Nephron (organoid): Measurements from ENCODE around the gene PUM2.

Source experiments
- H3K27ac Mint-ChIP-seq, 3 experiments: 2 replicates each; pipeline ENCODE4 v1.8.0; 2020; ENCODE audit warnings: mixed read lengths in 3 of 3, mild to moderate bottlenecking in 2 of 3, moderate library complexity in 1 of 3
- H3K27me3 Mint-ChIP-seq: 2 replicates; pipeline ENCODE4 v1.8.0; 2021; ENCODE audit warnings: low read depth, mild to moderate bottlenecking, moderate library complexity, mixed read lengths
- H3K36me3 Mint-ChIP-seq: 2 replicates; pipeline ENCODE4 v1.8.0; 2020; ENCODE audit warnings: low read depth, mixed read lengths
- H3K4me1 Mint-ChIP-seq: 2 replicates; pipeline ENCODE4 v1.8.0; 2020; ENCODE audit warnings: mixed read lengths
- H3K4me3 Mint-ChIP-seq, 3 experiments: 2 replicates each; pipeline ENCODE4 v1.8.0; 2020; ENCODE audit warnings: mild to moderate bottlenecking in 3 of 3, mixed read lengths in 3 of 3, moderate library complexity in 2 of 3
- H3K9me3 Mint-ChIP-seq: 2 replicates; pipeline ENCODE4 v1.8.0; 2020; ENCODE audit warnings: mixed read lengths
- TF ChIP-seq, protein P1 (sequence below), 3 experiments: fragments of 200-600 bp; sonication (generic); IDR thresholded peaks; one replicate each; pipeline ENCODE4 v1.5.0; 2021; ENCODE audit warnings: antibody characterized with exemption in 3 of 3; ENCODE audit not compliant: unreplicated experiment in 3 of 3

PUM2 gene

DNA sequence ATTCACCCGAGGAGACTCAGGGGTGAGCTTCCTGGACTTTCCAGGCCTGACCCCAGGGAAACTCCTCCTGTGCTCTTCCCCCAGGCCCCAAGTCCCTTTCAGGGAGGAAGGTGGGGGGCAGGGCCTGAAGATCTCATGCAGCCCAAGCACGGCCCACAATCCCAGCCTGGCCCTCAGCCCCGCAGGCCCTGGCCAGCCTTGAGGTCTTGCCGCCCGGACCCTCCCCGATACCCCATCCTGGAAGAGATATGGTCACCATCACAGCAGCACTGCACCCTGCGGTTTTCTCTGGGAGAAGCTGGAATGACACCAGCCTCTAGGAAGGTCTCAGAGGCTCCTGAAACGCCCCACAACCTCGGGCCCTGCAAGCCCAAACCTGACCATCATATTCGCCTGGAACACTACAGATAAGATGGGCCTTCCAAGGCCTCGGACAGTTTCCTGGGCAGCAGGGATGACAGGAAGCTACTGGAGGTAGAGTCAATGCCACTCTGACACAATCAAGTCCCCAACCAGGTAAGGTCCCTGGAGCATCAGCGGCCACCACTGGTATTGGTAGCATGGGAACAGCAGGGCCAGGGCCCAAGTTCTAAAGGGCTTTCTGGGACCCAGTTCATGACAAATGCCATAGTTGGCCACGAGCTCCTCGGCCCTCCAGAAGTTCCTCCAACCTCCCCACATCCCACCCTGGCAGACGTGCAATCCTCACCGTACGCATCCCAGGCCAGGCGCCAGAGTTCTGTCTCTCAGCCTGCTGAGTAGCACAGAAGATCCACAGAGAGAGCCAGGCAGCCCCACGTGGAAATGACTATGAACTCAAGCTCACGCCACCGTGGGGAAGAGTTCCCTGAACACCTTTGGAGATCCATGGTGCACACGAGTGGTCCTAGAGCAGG lies 134.3 kb downstream of the PUM2 start:
- Mint-ChIP-seq H3K27me3 (peaks cover 12% of the 10 kb centered on the region), H3K27ac (no peak overlapping the region), H3K4me3 (no peak overlapping the region), H3K36me3 (peaks cover 5% of the 10 kb centered on the region), H3K4me1 (peaks cover 15% of the 10 kb centered on the region), H3K9me3 (no peaks in the 10 kb centered on the region)
- TF ChIP-seq, protein P1, sequence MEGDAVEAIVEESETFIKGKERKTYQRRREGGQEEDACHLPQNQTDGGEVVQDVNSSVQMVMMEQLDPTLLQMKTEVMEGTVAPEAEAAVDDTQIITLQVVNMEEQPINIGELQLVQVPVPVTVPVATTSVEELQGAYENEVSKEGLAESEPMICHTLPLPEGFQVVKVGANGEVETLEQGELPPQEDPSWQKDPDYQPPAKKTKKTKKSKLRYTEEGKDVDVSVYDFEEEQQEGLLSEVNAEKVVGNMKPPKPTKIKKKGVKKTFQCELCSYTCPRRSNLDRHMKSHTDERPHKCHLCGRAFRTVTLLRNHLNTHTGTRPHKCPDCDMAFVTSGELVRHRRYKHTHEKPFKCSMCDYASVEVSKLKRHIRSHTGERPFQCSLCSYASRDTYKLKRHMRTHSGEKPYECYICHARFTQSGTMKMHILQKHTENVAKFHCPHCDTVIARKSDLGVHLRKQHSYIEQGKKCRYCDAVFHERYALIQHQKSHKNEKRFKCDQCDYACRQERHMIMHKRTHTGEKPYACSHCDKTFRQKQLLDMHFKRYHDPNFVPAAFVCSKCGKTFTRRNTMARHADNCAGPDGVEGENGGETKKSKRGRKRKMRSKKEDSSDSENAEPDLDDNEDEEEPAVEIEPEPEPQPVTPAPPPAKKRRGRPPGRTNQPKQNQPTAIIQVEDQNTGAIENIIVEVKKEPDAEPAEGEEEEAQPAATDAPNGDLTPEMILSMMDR (IDR thresholded peaks at IDR 0.05; ENCODE audit: unreplicated experiment in 3 of 3) = no peak

DNA sequence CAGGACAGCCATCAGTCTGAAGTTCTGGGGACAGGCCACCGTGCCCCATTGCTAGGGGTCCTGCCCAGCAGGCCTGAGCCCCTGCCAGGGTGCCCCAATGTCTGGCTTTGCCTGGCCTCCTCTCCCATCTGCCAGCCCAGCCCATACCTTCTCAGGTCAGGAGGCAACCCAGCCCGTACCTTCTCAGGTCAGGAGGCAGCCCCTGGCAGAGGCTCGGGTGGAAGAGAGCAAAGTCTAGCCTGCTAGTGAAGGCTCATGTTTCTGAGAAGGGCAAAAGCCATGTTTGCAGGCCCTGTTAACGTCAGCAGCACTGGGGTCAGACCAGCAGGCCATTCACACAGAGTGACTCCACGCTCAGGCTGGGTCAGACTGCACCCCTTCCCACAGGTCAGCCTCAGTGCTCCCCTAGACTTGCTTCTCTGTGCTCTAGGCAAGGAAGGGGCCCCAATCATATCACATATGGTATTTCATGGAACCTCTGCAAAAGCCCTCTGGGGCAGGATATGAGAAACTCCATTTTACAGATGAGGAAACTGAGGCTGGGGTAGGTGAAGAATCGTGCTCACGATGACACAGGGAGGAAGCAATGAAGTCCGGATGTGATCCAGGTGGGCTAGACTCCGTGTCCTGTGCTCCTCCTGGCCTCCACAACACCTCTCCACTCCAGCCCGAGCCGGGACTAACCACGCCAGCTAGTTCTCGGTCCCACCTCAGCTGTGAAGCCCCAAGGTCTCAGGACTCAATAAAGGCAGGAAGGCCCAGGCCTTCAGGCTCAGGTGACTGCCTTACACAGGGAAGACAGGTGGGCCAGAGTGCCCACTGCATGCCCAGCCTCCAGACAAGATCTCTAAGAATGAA lies 135.2 kb downstream of the PUM2 start:
- TF ChIP-seq, protein P1 (IDR thresholded peaks at IDR 0.05; ENCODE audit: unreplicated experiment in 3 of 3) = no peak
- H3K4me1 Mint-ChIP-seq = peaks cover 15% of the 10 kb centered on the region
- no peak overlapping the region for H3K27ac Mint-ChIP-seq
- H3K9me3 Mint-ChIP-seq = no peaks in the 10 kb centered on the region
- H3K36me3 Mint-ChIP-seq = peaks cover 5% of the 10 kb centered on the region
- H3K4me3 Mint-ChIP-seq = no peak overlapping the region
- peaks cover 12% of the 10 kb centered on the region for H3K27me3 Mint-ChIP-seq

DNA sequence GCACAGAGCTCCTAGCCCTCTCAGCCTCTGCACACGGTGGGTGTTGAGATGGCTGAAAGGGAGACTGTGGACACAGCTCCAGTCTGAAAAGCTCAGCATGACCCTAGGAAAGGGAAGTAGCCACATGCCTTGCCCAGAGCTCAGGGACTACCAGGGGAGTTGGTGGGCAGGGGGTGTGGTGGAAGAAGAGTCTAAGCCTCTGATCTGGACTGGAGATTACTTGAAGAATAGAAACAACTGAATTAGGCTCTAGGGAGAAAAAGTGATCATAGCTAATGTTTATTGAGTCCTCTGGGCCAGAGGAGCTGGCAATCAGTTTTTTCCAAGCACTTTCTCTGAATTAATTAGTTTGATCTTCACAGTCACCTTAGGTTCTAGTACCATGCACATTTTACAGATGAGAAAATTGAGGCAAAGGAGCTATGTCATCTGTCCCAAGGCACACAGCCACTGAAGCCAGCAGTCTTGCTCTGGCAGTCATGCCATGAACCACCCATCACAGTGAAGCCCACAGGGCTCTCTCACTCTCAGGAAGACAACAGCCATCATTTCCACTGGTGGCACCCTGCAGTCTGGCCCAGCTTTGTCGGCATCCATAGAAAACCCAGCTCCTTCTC lies 136.0 kb downstream of the PUM2 start:
- Mint-ChIP-seq H3K4me3 (no peak overlapping the region), H3K4me1 (peaks cover 15% of the 10 kb centered on the region), H3K27me3 (peaks cover 8% of the 10 kb centered on the region), H3K36me3 (peaks cover 5% of the 10 kb centered on the region), H3K9me3 (no peaks in the 10 kb centered on the region), H3K27ac (peak overlapping the region in 2 of 3 experiments; percentile 44 to 45)
- TF ChIP-seq, protein P1 (IDR thresholded peaks at IDR 0.05; ENCODE audit: unreplicated experiment in 3 of 3) = no peak

DNA sequence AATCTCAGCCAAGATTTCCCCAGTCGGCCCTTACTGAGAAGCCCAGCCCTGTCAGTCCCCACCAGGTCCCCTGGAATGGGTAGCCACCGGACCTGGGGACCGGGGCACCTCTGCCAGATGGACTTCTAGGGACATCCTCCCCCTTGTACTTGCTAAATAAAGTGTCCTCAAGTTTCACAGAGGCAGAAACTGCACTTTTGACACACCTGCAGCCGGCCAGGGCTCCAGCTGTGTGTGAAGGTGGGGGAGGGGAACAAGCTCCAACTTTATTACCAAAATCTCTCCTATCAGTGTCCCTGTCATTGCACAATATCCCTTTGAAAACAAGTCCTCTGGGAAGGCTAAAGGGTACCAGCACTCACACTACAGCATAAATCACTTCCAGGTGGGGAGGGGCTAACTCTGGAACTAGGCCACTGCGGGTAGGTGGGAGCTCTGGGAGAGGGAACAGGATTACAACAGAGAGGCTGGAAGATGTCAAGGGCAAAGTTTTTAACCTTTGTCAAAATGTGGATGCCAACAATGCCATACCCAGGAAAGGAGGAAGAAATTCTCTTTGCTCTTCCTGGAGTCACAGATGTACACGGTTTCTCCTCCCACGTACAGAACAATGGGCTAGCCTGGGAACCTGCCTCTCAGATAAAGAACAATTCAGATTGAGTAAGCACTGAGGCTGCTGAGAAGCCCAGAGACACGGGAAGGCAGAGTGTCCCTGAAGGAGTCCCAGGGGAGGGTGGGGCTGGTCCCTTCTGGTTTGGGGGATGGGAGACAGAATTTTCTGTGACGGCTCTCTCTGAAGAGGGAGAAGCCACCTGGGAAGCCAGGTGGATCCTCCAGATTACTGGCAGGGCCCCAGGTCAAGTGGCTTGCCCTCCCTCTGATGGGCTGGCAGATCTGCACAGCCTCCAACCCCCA lies 136.7 kb downstream of the PUM2 start:
- peaks cover 8% of the 10 kb centered on the region for H3K27me3 Mint-ChIP-seq
- peaks cover 15% of the 10 kb centered on the region for H3K4me1 Mint-ChIP-seq
- peak overlapping the region; percentile 36 to 70 (median 63) for H3K27ac Mint-ChIP-seq
- no peak overlapping the region for H3K4me3 Mint-ChIP-seq
- TF ChIP-seq, protein P1 (IDR thresholded peaks at IDR 0.05; ENCODE audit: unreplicated experiment in 3 of 3) = no peak
- peaks cover 5% of the 10 kb centered on the region for H3K36me3 Mint-ChIP-seq
- no peaks in the 10 kb centered on the region for H3K9me3 Mint-ChIP-seq

DNA sequence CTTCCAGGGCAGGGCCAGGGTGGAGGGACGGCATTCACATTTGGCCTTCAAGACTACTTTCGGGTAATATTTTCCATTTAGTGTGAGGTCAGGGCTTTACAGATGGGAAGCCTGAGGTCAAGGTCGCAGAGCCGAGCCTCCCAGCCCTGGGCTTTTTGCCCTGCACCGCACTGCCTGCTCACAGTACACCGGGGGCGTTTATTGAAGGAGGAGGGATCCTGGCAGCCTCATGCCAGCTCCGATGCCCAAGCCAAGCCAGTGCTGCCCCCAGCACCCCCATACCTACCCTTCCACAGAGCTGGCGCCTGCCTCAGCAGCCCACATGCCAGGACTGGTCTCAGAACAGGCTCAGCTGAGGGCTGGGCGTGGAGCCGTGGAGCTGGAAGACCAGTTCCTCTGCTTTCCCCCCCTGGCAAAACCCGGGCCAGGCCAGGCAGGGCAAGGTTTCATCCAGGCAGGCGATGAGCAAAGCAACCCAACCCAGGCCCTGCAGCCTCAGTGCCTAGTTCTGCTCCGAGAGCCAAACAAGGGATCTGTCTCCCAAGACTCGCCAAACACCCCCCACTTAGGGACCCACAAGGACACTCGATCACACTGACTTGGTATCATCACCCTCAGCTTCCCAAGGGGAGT lies 137.7 kb downstream of the PUM2 start:
- no peaks in the 10 kb centered on the region for H3K9me3 Mint-ChIP-seq
- H3K4me1 Mint-ChIP-seq = peaks cover 11% of the 10 kb centered on the region
- TF ChIP-seq, protein P1 (IDR thresholded peaks at IDR 0.05; ENCODE audit: unreplicated experiment in 3 of 3) = no peak
- peak overlapping the region; percentile 63 to 81 (median 70) for H3K27ac Mint-ChIP-seq
- peaks cover 3% of the 10 kb centered on the region for H3K27me3 Mint-ChIP-seq
- H3K36me3 Mint-ChIP-seq = no peaks in the 10 kb centered on the region
- no peak overlapping the region for H3K4me3 Mint-ChIP-seq
